BJ (cell line): ENCODE results near the gene DLD. TPM values are rescaled to one million over a fixed set of nuclear protein-coding genes. Genes with fewer than 3 reads are reported as not detected.

Source experiments
- CTCF ChIA-PET: fragments of 350-600 bp; formaldehyde crosslinking; extraction: SDS; loops from one replicate; lab custom pipeline; 2021; ENCODE audit warnings: antibody characterized with exemption, inconsistent platforms; lab: Yijun Ruan, JAX
- POLR2A ChIA-PET: fragments of 300-600 bp; sonication (Branson Sonifier 250); formaldehyde crosslinking; extraction: SDS; loops from one replicate; lab custom pipeline; 2021; ENCODE audit warnings: antibody characterized with exemption; lab: Charles Lee
- DNase-seq: peaks from one replicate; pipeline ENCODE4 v3.0.0-alpha.2; 2011; ENCODE audit warnings: low read depth
- H3K27me3 ChIP-seq: 2 replicates; pipeline ENCODE4 v1.6.0; 2011; ENCODE audit warnings: low read length; ENCODE audit not compliant: control insufficient read depth, insufficient read depth
- H3K36me3 ChIP-seq: 2 replicates; pipeline ENCODE4 v1.5.1; 2011; ENCODE audit warnings: low read length; ENCODE audit not compliant: control insufficient read depth, insufficient read depth
- H3K4me3 ChIP-seq: 2 replicates; pipeline ENCODE4 v1.5.1; 2011; ENCODE audit warnings: low read depth, mild to moderate bottlenecking, control low read depth, low read length
- polyA plus RNA-seq: library from polyadenylated mRNA; depleted of rRNA; stranded (reverse); fragments of >200 nt; gene quantifications from 2 replicates; pipeline ENCODE4 v1.2.3, GENCODE V29; 2011
- TF ChIP-seq, protein P1 (sequence below): IDR thresholded peaks from 2 replicates; pipeline ENCODE4 v1.5.1; 2011; ENCODE audit warnings: low read depth, mild to moderate bottlenecking, control low read depth, inconsistent platforms, low read length, moderate library complexity; ENCODE audit not compliant: insufficient read depth

The DLD gene
- polyA plus RNA-seq, 1 experiment: 72.4 TPM

DNA sequence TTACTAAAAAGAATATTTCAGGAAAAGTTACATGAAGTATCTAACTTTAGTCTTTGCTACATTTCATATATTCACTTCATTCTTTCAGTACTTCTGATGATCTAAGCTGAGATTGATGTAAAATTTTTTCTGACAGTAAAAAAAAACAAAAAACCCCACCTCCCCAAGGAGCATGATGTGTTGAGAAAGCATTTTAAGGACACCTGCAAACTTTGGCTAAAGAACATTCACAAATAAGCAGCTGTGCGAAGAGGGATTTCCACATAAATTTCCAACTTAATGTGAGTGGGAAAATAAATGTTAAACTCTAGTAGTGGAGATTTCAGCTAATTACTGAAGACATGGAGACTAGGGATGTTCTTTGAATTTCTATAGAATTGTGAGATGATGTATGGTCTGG is 35.5 kb downstream of the DLD start:
- no peak for DNase-seq
- H3K27me3 ChIP-seq: no peaks in the 10 kb centered on the region
- ChIA-PET CTCF (interaction anchor here (0.8 to 1.5 kb wide), 2 partner anchors 57 to 90 kb away, joined by 3 read pairs; no protein-coding TSS in a partner anchor), POLR2A (no interaction called here)
- H3K36me3 ChIP-seq: peaks cover 8% of the 10 kb centered on the region
- H3K4me3 ChIP-seq: no peak overlapping the region
- TF ChIP-seq, protein P1, sequence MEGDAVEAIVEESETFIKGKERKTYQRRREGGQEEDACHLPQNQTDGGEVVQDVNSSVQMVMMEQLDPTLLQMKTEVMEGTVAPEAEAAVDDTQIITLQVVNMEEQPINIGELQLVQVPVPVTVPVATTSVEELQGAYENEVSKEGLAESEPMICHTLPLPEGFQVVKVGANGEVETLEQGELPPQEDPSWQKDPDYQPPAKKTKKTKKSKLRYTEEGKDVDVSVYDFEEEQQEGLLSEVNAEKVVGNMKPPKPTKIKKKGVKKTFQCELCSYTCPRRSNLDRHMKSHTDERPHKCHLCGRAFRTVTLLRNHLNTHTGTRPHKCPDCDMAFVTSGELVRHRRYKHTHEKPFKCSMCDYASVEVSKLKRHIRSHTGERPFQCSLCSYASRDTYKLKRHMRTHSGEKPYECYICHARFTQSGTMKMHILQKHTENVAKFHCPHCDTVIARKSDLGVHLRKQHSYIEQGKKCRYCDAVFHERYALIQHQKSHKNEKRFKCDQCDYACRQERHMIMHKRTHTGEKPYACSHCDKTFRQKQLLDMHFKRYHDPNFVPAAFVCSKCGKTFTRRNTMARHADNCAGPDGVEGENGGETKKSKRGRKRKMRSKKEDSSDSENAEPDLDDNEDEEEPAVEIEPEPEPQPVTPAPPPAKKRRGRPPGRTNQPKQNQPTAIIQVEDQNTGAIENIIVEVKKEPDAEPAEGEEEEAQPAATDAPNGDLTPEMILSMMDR: no peak

DNA sequence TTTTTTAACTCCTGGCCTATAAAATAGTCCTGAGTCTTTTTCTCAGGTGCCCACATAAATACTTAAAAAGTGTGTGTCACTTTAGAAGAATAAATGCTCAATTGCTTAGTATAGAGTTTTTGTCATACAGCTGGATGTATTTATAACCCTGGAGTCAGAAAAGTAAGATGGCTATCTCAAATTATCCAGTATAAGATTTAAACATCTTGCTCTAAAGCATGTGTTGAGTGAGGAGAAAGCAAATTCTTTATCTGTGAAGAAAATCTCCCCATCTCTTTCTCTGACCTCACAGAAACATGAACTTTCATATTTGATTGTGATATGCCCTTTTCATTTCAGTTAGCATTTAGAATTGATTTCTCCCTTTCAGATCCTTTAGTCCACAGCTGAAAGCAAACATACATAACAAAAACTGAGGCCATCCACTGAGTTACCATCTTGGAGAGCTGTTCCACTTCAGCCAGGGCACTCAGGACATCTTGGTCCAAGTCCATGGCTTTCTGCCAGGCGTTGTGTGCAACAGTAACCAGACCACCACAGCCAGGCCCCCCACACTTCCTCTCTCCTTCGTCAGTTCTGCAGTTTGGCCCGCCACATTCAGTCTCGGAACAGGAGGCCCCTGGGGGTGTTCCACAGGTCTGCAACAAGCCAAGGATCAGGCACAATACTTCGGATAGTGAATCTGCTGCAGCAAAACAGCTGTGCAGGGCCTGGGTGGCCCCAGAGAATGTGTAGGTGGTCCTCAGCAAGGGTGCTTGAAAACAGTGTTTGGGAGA is 40.9 kb downstream of the DLD start:
- TF ChIP-seq, protein P1: no peak
- DNase-seq: no peak
- no peak overlapping the region for H3K4me3 ChIP-seq
- POLR2A ChIA-PET: no interaction called here
- CTCF ChIA-PET: no interaction called here
- H3K27me3 ChIP-seq: no peaks in the 10 kb centered on the region
- peaks cover 12% of the 10 kb centered on the region for H3K36me3 ChIP-seq

DNA sequence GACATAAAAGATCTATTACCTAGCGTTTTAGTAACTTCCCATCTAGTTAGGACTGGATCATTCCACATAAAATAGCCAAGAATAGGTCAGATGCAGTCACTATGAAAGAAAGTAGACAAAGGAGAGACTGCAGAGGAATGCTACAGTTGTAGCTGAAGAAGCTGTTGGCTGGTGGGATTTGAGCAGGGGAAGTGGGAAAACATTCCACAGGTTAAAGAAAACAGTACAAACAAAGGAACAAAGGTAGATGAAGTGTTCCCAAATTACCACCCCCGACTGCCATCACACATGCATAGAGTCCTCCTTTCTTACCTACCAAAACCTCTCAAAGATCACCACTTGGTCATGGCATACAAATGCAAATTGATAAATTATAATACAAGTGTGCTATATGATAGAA is 41.8 kb downstream of the DLD start:
- Histone ChIP-seq H3K4me3 (no peak overlapping the region), H3K36me3 (peaks cover 12% of the 10 kb centered on the region), H3K27me3 (no peaks in the 10 kb centered on the region)
- POLR2A ChIA-PET: no interaction called here
- CTCF ChIA-PET: no interaction called here
- TF ChIP-seq, protein P1: no peak
- DNase-seq: no peak

DNA sequence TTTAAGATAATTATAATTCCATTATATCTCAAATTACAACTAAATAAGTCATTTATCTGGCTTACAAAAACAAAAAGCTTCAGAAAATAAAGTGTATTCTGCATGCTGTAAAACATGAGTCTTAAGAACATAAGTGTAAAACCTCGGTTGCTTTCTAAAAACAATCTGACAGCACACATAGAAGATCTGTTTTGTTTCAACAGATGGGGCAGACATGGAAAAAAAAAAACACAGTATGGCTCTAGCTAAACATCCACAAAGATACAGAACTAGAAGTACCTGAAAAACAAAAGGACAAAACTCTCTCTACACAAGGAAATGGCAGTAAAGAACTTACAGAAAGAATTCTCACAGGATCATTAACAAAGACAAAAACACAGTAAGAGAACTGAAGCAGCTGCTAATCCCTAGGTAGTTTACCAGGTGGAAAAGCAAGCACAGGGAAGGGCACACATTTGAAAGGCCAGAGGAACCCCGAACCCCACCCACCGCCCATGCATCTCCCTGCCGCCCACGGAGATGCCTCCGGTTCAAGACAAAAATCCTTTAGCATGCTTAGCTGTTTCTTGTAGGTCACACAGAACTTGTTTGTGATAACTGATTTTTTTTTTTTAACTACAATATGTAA is 42.5 kb downstream of the DLD start:
- peaks cover 11% of the 10 kb centered on the region; the same call in 1 of the 2 replicates for H3K36me3 ChIP-seq
- TF ChIP-seq, protein P1: no peak
- ChIA-PET POLR2A (no interaction called here), CTCF (no interaction called here)
- no peaks in the 10 kb centered on the region for H3K27me3 ChIP-seq
- no peak overlapping the region for H3K4me3 ChIP-seq
- no peak for DNase-seq
